ENCODE data around the gene IL9R. TPM values are rescaled to one million over a fixed set of nuclear protein-coding genes. Genes with fewer than 3 reads are reported as not detected.

IL9R gene
- total and polyA plus RNA-seq, 10 of the 15 experiments (the other 5 are each of a cell fraction or from before 2014, with no cell fraction given) = 0.47 to 5.9 (median 2.4) TPM

GRCh38 chrX:156001667-156002021 lies 4.1 kb downstream of the IL9R start:
- Histone ChIP-seq H3K36me3 (ENCODE audit: control insufficient read depth in 2 of 2, insufficient read depth in 2 of 2, low read length in 1 of 2) (no peaks in the 10 kb centered on the region), H3K9ac (ENCODE audit: control insufficient read depth, insufficient read depth, low read length) (no peak overlapping the region), H3K27ac (ENCODE audit: control insufficient read depth, insufficient read depth) (no peak overlapping the region), H3K4me2 (ENCODE audit: control insufficient read depth, insufficient read depth) (no peak overlapping the region), H3K27me3 (replicated peaks in 1 of 2; ENCODE audit: control insufficient read depth in 2 of 2, insufficient read depth in 2 of 2, low read length in 1 of 2) (no peaks in the 10 kb centered on the region), H3K9me3 (replicated peaks; ENCODE audit: control insufficient read depth, insufficient read depth, low read length) (no peaks in the 10 kb centered on the region), H3K4me3 (no peak overlapping the region), H4K20me1 (ENCODE audit: control insufficient read depth, insufficient read depth) (no peaks in the 10 kb centered on the region), H2AFZ (ENCODE audit: control insufficient read depth, low read depth, low read length) (no peak overlapping the region), H3K79me2 (ENCODE audit: control insufficient read depth, insufficient read depth, low read length) (no peaks in the 10 kb centered on the region), H3K4me1 (ENCODE audit: control insufficient read depth, insufficient read depth, low read length) (no peaks in the 10 kb centered on the region; the same call in 1 of the 2 replicates)
- no TSS peak for BruUV-seq (replicated peaks)
- RAD21 ChIA-PET (ENCODE audit: unreplicated experiment) = no interaction called here
- 13% methylated on average over 6 of the region's 6 CpGs for WGBS (ENCODE audit: insufficient coverage, insufficient replicate concordance, low lambda C conversion rate, missing lambda C conversion rate)
- POLR2A ChIA-PET = no interaction called here
- FAIRE-seq (no peak), DNase-seq (ENCODE audit: low read depth, low spot score) (no peak), ATAC-seq (no peak)
- intact Hi-C loops (cut with micrococcal nuclease; ENCODE audit: unreplicated experiment) (no loop called here), in situ Hi-C loops (cut with MboI) (no loop called here)
- CTCF ChIA-PET = no interaction called here
- TF ChIP-seq PKNOX1 (IDR thresholded peaks at IDR 0.05) (no peak), HDAC2 (IDR thresholded peaks at IDR 0.05) (no peak), NFIC (IDR thresholded peaks at IDR 0.05; ENCODE audit: low read depth, low read length) (no peak), CBFB (IDR thresholded peaks at IDR 0.05; ENCODE audit: low read depth) (no peak)
- SMC1A ChIA-PET (ENCODE audit: uncharacterized antibody, unreplicated experiment) = no interaction called here

- ChIA-PET RAD21 (ENCODE audit: unreplicated experiment) (no interaction called here), POLR2A (no interaction called here), SMC1A (ENCODE audit: uncharacterized antibody, unreplicated experiment) (no interaction called here), CTCF (no interaction called here)
- H4K20me1 ChIP-seq (ENCODE audit: control insufficient read depth, insufficient read depth) = no peaks in the 10 kb centered on the region
- intact Hi-C loops (cut with micrococcal nuclease; ENCODE audit: unreplicated experiment) = no loop called here
- in situ Hi-C loops (cut with MboI) = no loop called here
- no peaks in the 10 kb centered on the region for H3K36me3 ChIP-seq (ENCODE audit: control insufficient read depth in 2 of 2, insufficient read depth in 2 of 2, low read length in 1 of 2)
- H3K27me3 ChIP-seq (replicated peaks in 1 of 2; ENCODE audit: control insufficient read depth in 2 of 2, insufficient read depth in 2 of 2, low read length in 1 of 2) = no peaks in the 10 kb centered on the region
- no peak overlapping the region for H3K4me2 ChIP-seq (ENCODE audit: control insufficient read depth, insufficient read depth)
- FAIRE-seq (no peak), ATAC-seq (no peak), DNase-seq (ENCODE audit: low read depth, low spot score) (no peak)
- H3K4me1 ChIP-seq (ENCODE audit: control insufficient read depth, insufficient read depth, low read length) = no peaks in the 10 kb centered on the region; the same call in 1 of the 2 replicates
- no peaks in the 10 kb centered on the region for H3K9me3 ChIP-seq (replicated peaks; ENCODE audit: control insufficient read depth, insufficient read depth, low read length)
- WGBS (ENCODE audit: insufficient coverage, insufficient replicate concordance, low lambda C conversion rate, missing lambda C conversion rate) = 12% methylated on average over 3 of the region's 3 CpGs
- no peak overlapping the region for H3K4me3 ChIP-seq
- H2AFZ ChIP-seq (ENCODE audit: control insufficient read depth, low read depth, low read length) = no peak overlapping the region
- H3K9ac ChIP-seq (ENCODE audit: control insufficient read depth, insufficient read depth, low read length) = no peak overlapping the region
- H3K27ac ChIP-seq (ENCODE audit: control insufficient read depth, insufficient read depth) = no peak overlapping the region
- no TSS peak for BruUV-seq (replicated peaks)
- H3K79me2 ChIP-seq (ENCODE audit: control insufficient read depth, insufficient read depth, low read length) = no peaks in the 10 kb centered on the region
- TF ChIP-seq ZNF24 (IDR thresholded peaks at IDR 0.05) (no peak), POLR2A (IDR thresholded peaks at IDR 0.05; ENCODE audit: low read depth, low read length) (no peak), SP1 (IDR thresholded peaks at IDR 0.05; ENCODE audit: low read depth, low read length) (no peak), BHLHE40 (IDR thresholded peaks at IDR 0.05; ENCODE audit: borderline replicate concordance in 1 of 2, low read depth in 2 of 2, low read length in 1 of 2) (no peak), MLLT1 (IDR thresholded peaks at IDR 0.05) (no peak), REST (IDR thresholded peaks at IDR 0.05; ENCODE audit: low read depth, low read length) (no peak), TCF3 (IDR thresholded peaks at IDR 0.05; ENCODE audit: borderline replicate concordance, insufficient read depth, low read depth, low read length) (no peak), CBX3 (IDR thresholded peaks at IDR 0.05; ENCODE audit: borderline replicate concordance, low read depth) (no peak), ATF3 (IDR thresholded peaks at IDR 0.05; ENCODE audit: borderline replicate concordance, extremely low read depth, low read depth, low read length) (no peak)
Observed at GRCh38 chrX:156002507-156002906, 5.0 kb downstream of the IL9R start.

Data from GM12878 (cell line).